GM23338 (cell line): ENCODE measurements around the gene LPIN1. TPM values are rescaled to one million over a fixed set of nuclear protein-coding genes. Genes with fewer than 3 reads are reported as not detected.

Experiments
- ATAC-seq: fragments of 200-7000 bp; cut with Tn5 transposase; 3 replicates; pipeline ENCODE4 v1.9.1; 2020
- DNase-seq: peaks from one replicate; pipeline ENCODE4 v3.0.0-alpha.2; 2015; ENCODE audit warnings: low spot score
- H2AFZ ChIP-seq: fragments of 200-600 bp; sonication (generic); 2 replicates; pipeline ENCODE4 v1.8.0; 2016; ENCODE audit warnings: antibody characterized with exemption, mild to moderate bottlenecking, moderate library complexity
- H3F3A ChIP-seq: fragments of 200-600 bp; sonication (generic); replicated peaks from 2 replicates; pipeline ENCODE4 v1.8.0; 2017; ENCODE audit warnings: antibody characterized with exemption, mixed run types, low read depth
- H3K27ac ChIP-seq: fragments of 200-600 bp; sonication (generic); 2 replicates; pipeline ENCODE4 v1.6.1; 2016; ENCODE audit warnings: low read depth
- H3K27me3 ChIP-seq: fragments of 200-600 bp; sonication (generic); 2 replicates; pipeline ENCODE4 v1.8.0; 2016; ENCODE audit warnings: mild to moderate bottlenecking, mixed run types, moderate library complexity; ENCODE audit not compliant: insufficient read depth
- H3K36me3 ChIP-seq: fragments of 200-600 bp; sonication (generic); 2 replicates; pipeline ENCODE4 v1.8.0; 2016; ENCODE audit warnings: mild to moderate bottlenecking; ENCODE audit not compliant: insufficient read depth
- H3K4me1 ChIP-seq: fragments of 200-600 bp; sonication (generic); 2 replicates; pipeline ENCODE4 v1.8.0; 2016; ENCODE audit warnings: mild to moderate bottlenecking, moderate library complexity; ENCODE audit not compliant: insufficient read depth
- H3K4me2 ChIP-seq: fragments of 200-600 bp; sonication (generic); 2 replicates; pipeline ENCODE4 v1.7.1; 2017; ENCODE audit warnings: mixed run types
- H3K4me3 ChIP-seq: fragments of 200-600 bp; sonication (generic); 2 replicates; pipeline ENCODE4 v1.6.1; 2016; ENCODE audit warnings: mixed run types
- H3K79me2 ChIP-seq: fragments of 200-600 bp; sonication (generic); replicated peaks from 2 replicates; pipeline ENCODE4 v1.8.0; 2017; ENCODE audit warnings: mild to moderate bottlenecking; ENCODE audit not compliant: insufficient read depth
- H3K9me2 ChIP-seq: fragments of 200-600 bp; sonication (generic); 2 replicates; pipeline ENCODE4 v1.8.0; 2017; ENCODE audit not compliant: insufficient read depth
- H4K20me1 ChIP-seq: fragments of 200-600 bp; sonication (generic); replicated peaks from 2 replicates; pipeline ENCODE4 v1.8.0; 2017; ENCODE audit warnings: mild to moderate bottlenecking; ENCODE audit not compliant: insufficient read depth
- H3K27ac Mint-ChIP-seq: 2 replicates; pipeline ENCODE4 v1.8.0; 2020; ENCODE audit warnings: inconsistent platforms, mild to moderate bottlenecking, moderate library complexity, mixed read lengths
- H3K27me3 Mint-ChIP-seq: 3 replicates; pipeline ENCODE4 v1.8.0; 2022; ENCODE audit warnings: low read depth, mild to moderate bottlenecking, moderate library complexity, mixed read lengths, inconsistent platforms; ENCODE audit not compliant: insufficient read depth, poor library complexity
- H3K36me3 Mint-ChIP-seq: 3 replicates; pipeline ENCODE4 v1.8.0; 2021; ENCODE audit warnings: low read depth, mild to moderate bottlenecking, inconsistent platforms, moderate library complexity, mixed read lengths
- H3K4me1 Mint-ChIP-seq: 3 replicates; pipeline ENCODE4 v1.8.0; 2020; ENCODE audit warnings: mild to moderate bottlenecking, inconsistent platforms, mixed read lengths
- H3K4me3 Mint-ChIP-seq: 3 replicates; pipeline ENCODE4 v1.8.0; 2021; ENCODE audit warnings: moderate library complexity, mild to moderate bottlenecking, inconsistent platforms, mixed read lengths
- H3K9me3 Mint-ChIP-seq: 3 replicates; pipeline ENCODE4 v1.8.0; 2020; ENCODE audit warnings: moderate library complexity, mild to moderate bottlenecking, inconsistent platforms, mixed read lengths
- EZH2phosphoT487 ChIP-seq: fragments of 200-600 bp; sonication (generic); IDR thresholded peaks from one replicate; pipeline ENCODE4 v1.8.1; 2018; ENCODE audit warnings: antibody characterized with exemption; ENCODE audit not compliant: unreplicated experiment
- NANOG ChIP-seq: IDR thresholded peaks from 2 replicates; pipeline ENCODE4 v1.6.1; 2016; ENCODE audit warnings: antibody characterized with exemption, borderline replicate concordance
- POLR2AphosphoS5 ChIP-seq: IDR thresholded peaks from 2 replicates; pipeline ENCODE4 v1.6.1; 2016; ENCODE audit warnings: antibody characterized with exemption, low read depth
- STAT1 ChIP-seq: IDR thresholded peaks from one replicate; pipeline ENCODE4 v1.6.1; 2016; ENCODE audit warnings: antibody characterized with exemption; ENCODE audit not compliant: unreplicated experiment
- ZNF114 ChIP-seq: fragments of 250-450 bp; sonication (Bioruptor Pico); IDR thresholded peaks from 2 replicates; pipeline ENCODE4 v1.5.0; 2020; ENCODE audit warnings: mild to moderate bottlenecking, moderate library complexity
- polyA plus RNA-seq: library from polyadenylated mRNA; unstranded; fragments of >200 nt; fragmentation: Nextera tagmentation; extraction: Ambion mirVana; gene quantifications from 2 replicates; pipeline ENCODE4 v1.2.1, GENCODE V29; 2016
- total RNA-seq: library from RNA; depleted of rRNA; stranded (reverse); fragments of >200 nt; shearing (Covaris generic); gene quantifications from 2 replicates; pipeline ENCODE4 v1.2.3, GENCODE V29; 2014
- TF ChIP-seq, protein P1 (sequence below): fragments of 250-450 bp; sonication (Bioruptor Pico); IDR thresholded peaks from 2 replicates; pipeline ENCODE4 v1.5.0; 2020; ENCODE audit warnings: mild to moderate bottlenecking, moderate library complexity
- TF ChIP-seq, protein P2 (sequence below): IDR thresholded peaks from one replicate; pipeline ENCODE4 v1.6.1; 2018; ENCODE audit warnings: antibody characterized with exemption; ENCODE audit not compliant: unreplicated experiment
- TF ChIP-seq, protein P3 (sequence below): IDR thresholded peaks from 2 replicates; pipeline ENCODE4 v1.6.1; 2016; ENCODE audit warnings: antibody characterized with exemption

Gene LPIN1
- total and polyA plus RNA-seq, 2 experiments from 2014 or later, result 4.4 to 9.5 TPM

DNA sequence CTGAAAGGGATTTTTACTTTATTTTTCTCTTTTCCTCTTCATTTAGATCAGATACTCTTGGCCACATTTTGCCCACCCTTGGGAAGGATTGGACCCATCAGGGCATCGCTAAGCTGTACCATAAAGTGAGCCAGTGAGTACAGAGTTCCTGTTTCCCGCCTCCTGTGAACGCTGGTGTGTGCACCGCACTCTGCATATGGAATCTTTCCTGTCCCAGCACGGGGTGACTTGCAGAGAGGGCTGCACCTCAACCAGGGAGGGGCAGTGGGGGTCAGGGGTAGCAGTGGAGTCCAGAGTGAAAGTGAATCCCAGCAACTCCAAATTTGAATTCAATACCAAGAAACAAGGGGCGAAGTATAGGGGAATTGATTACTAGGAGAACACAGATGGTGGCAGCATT is 58.6 kb downstream of the LPIN1 start:
- Mint-ChIP-seq H3K27me3 (no peaks in the 10 kb centered on the region), H3K27ac (no peak overlapping the region), H3K4me1 (no peaks in the 10 kb centered on the region), H3K9me3 (no peaks in the 10 kb centered on the region), H3K36me3 (peaks cover 24% of the 10 kb centered on the region), H3K4me3 (no peak overlapping the region)
- no peak overlapping the region for H3K4me2 ChIP-seq
- TF ChIP-seq EZH2phosphoT487, result no peak
- TF ChIP-seq, protein P1, sequence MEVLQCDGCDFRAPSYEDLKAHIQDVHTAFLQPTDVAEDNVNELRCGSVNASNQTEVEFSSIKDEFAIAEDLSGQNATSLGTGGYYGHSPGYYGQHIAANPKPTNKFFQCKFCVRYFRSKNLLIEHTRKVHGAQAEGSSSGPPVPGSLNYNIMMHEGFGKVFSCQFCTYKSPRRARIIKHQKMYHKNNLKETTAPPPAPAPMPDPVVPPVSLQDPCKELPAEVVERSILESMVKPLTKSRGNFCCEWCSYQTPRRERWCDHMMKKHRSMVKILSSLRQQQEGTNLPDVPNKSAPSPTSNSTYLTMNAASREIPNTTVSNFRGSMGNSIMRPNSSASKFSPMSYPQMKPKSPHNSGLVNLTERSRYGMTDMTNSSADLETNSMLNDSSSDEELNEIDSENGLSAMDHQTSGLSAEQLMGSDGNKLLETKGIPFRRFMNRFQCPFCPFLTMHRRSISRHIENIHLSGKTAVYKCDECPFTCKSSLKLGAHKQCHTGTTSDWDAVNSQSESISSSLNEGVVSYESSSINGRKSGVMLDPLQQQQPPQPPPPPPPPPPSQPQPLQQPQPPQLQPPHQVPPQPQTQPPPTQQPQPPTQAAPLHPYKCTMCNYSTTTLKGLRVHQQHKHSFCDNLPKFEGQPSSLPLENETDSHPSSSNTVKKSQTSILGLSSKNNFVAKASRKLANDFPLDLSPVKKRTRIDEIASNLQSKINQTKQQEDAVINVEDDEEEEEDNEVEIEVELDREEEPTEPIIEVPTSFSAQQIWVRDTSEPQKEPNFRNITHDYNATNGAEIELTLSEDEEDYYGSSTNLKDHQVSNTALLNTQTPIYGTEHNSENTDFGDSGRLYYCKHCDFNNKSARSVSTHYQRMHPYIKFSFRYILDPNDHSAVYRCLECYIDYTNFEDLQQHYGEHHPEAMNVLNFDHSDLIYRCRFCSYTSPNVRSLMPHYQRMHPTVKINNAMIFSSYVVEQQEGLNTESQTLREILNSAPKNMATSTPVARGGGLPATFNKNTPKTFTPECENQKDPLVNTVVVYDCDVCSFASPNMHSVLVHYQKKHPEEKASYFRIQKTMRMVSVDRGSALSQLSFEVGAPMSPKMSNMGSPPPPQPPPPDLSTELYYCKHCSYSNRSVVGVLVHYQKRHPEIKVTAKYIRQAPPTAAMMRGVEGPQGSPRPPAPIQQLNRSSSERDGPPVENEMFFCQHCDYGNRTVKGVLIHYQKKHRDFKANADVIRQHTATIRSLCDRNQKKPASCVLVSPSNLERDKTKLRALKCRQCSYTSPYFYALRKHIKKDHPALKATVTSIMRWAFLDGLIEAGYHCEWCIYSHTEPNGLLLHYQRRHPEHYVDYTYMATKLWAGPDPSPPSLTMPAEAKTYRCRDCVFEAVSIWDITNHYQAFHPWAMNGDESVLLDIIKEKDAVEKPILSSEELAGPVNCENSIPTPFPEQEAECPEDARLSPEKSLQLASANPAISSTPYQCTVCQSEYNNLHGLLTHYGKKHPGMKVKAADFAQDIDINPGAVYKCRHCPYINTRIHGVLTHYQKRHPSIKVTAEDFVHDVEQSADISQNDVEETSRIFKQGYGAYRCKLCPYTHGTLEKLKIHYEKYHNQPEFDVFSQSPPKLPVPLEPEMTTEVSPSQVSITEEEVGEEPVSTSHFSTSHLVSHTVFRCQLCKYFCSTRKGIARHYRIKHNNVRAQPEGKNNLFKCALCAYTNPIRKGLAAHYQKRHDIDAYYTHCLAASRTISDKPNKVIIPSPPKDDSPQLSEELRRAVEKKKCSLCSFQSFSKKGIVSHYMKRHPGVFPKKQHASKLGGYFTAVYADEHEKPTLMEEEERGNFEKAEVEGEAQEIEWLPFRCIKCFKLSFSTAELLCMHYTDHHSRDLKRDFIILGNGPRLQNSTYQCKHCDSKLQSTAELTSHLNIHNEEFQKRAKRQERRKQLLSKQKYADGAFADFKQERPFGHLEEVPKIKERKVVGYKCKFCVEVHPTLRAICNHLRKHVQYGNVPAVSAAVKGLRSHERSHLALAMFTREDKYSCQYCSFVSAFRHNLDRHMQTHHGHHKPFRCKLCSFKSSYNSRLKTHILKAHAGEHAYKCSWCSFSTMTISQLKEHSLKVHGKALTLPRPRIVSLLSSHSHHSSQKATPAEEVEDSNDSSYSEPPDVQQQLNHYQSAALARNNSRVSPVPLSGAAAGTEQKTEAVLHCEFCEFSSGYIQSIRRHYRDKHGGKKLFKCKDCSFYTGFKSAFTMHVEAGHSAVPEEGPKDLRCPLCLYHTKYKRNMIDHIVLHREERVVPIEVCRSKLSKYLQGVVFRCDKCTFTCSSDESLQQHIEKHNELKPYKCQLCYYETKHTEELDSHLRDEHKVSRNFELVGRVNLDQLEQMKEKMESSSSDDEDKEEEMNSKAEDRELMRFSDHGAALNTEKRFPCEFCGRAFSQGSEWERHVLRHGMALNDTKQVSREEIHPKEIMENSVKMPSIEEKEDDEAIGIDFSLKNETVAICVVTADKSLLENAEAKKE (CRISPR knock-in tag), result no peak
- no peak for TF ChIP-seq STAT1
- TF ChIP-seq, protein P2, sequence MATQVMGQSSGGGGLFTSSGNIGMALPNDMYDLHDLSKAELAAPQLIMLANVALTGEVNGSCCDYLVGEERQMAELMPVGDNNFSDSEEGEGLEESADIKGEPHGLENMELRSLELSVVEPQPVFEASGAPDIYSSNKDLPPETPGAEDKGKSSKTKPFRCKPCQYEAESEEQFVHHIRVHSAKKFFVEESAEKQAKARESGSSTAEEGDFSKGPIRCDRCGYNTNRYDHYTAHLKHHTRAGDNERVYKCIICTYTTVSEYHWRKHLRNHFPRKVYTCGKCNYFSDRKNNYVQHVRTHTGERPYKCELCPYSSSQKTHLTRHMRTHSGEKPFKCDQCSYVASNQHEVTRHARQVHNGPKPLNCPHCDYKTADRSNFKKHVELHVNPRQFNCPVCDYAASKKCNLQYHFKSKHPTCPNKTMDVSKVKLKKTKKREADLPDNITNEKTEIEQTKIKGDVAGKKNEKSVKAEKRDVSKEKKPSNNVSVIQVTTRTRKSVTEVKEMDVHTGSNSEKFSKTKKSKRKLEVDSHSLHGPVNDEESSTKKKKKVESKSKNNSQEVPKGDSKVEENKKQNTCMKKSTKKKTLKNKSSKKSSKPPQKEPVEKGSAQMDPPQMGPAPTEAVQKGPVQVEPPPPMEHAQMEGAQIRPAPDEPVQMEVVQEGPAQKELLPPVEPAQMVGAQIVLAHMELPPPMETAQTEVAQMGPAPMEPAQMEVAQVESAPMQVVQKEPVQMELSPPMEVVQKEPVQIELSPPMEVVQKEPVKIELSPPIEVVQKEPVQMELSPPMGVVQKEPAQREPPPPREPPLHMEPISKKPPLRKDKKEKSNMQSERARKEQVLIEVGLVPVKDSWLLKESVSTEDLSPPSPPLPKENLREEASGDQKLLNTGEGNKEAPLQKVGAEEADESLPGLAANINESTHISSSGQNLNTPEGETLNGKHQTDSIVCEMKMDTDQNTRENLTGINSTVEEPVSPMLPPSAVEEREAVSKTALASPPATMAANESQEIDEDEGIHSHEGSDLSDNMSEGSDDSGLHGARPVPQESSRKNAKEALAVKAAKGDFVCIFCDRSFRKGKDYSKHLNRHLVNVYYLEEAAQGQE, result no peak
- TF ChIP-seq POLR2AphosphoS5, result no peak
- TF ChIP-seq ZNF114 (CRISPR knock-in tag), result no peak
- TF ChIP-seq, protein P3, sequence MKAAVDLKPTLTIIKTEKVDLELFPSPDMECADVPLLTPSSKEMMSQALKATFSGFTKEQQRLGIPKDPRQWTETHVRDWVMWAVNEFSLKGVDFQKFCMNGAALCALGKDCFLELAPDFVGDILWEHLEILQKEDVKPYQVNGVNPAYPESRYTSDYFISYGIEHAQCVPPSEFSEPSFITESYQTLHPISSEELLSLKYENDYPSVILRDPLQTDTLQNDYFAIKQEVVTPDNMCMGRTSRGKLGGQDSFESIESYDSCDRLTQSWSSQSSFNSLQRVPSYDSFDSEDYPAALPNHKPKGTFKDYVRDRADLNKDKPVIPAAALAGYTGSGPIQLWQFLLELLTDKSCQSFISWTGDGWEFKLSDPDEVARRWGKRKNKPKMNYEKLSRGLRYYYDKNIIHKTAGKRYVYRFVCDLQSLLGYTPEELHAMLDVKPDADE, result no peak
- no peak for TF ChIP-seq NANOG
- ATAC-seq, result no peak
- no peaks in the 10 kb centered on the region for H3K9me2 ChIP-seq
- H3K4me1 ChIP-seq, result no peaks in the 10 kb centered on the region
- no peak overlapping the region for H3K4me3 ChIP-seq
- no peaks in the 10 kb centered on the region for H3F3A ChIP-seq
- no peaks in the 10 kb centered on the region for H3K27me3 ChIP-seq
- H4K20me1 ChIP-seq, result no peaks in the 10 kb centered on the region
- no peaks in the 10 kb centered on the region for H3K79me2 ChIP-seq
- no peaks in the 10 kb centered on the region; the same call in 1 of the 2 replicates for H3K36me3 ChIP-seq
- no peak for DNase-seq
- H3K27ac ChIP-seq, result no peak overlapping the region
- no peak overlapping the region for H2AFZ ChIP-seq
